ENCODE data around the gene CNTN4.

GRCh38 chr3:2597615-2598014, 498.9 kb downstream of the CNTN4 start:
- TF ChIP-seq CTCF (IDR thresholded peaks at IDR 0.05; ENCODE audit: insufficient read depth, low read depth, low read length) = no peak
- TF ChIP-seq EZH2 (IDR thresholded peaks at IDR 0.05; ENCODE audit: insufficient read depth, low read length) = no peak
